MM.1S (cell line): Measurements from ENCODE around the gene AGAP1.

Experiments used
- DNase-seq: peaks from one replicate; pipeline ENCODE4 v3.0.0-alpha.2; 2015
- H2AFZ ChIP-seq: fragments of 300-600 bp; sonication (generic); 2 replicates; pipeline ENCODE4 v1.6.0; 2016; ENCODE audit warnings: antibody characterized with exemption, low read length
- H3F3A ChIP-seq: fragments of 300-600 bp; sonication (generic); 2 replicates; pipeline ENCODE4 v1.6.1; 2016; ENCODE audit warnings: mild to moderate bottlenecking, antibody characterized with exemption, low read length, moderate library complexity, mixed read lengths; ENCODE audit not compliant: insufficient read depth
- H3K27ac ChIP-seq: fragments of 300-600 bp; sonication (generic); 2 replicates; pipeline ENCODE4 v1.5.1; 2016; ENCODE audit warnings: mild to moderate bottlenecking, low read length
- H3K27me3 ChIP-seq: fragments of 300-600 bp; sonication (generic); replicated peaks from 2 replicates; pipeline ENCODE4 v1.6.0; 2016; ENCODE audit warnings: low read length; ENCODE audit not compliant: insufficient read depth
- H3K36me3 ChIP-seq: fragments of 300-600 bp; sonication (generic); replicated peaks from 2 replicates; pipeline ENCODE4 v1.6.1; 2016; ENCODE audit warnings: mild to moderate bottlenecking, low read length, mixed read lengths; ENCODE audit not compliant: insufficient read depth
- H3K4me1 ChIP-seq: fragments of 300-600 bp; sonication (generic); 2 replicates; pipeline ENCODE4 v1.6.1; 2016; ENCODE audit warnings: low read length, mixed read lengths
- H3K4me2 ChIP-seq: fragments of 300-600 bp; sonication (generic); 2 replicates; pipeline ENCODE4 v1.6.0; 2016; ENCODE audit warnings: low read depth, low read length
- H3K4me3 ChIP-seq: fragments of 300-600 bp; sonication (generic); 2 replicates; pipeline ENCODE4 v1.5.1; 2016; ENCODE audit warnings: low read length, mixed read lengths
- H3K79me2 ChIP-seq: fragments of 300-600 bp; sonication (generic); 2 replicates; pipeline ENCODE4 v1.6.1; 2016; ENCODE audit warnings: mixed run types, low read length, mixed read lengths
- H3K9ac ChIP-seq: fragments of 300-600 bp; sonication (generic); 2 replicates; pipeline ENCODE4 v1.6.1; 2016; ENCODE audit warnings: low read length, mixed read lengths
- H3K9me2 ChIP-seq: fragments of 300-600 bp; sonication (generic); replicated peaks from 2 replicates; pipeline ENCODE4 v1.6.1; 2016; ENCODE audit warnings: mild to moderate bottlenecking, low read length, mixed read lengths; ENCODE audit not compliant: insufficient read depth
- H3K9me3 ChIP-seq: fragments of 300-600 bp; sonication (generic); replicated peaks from 2 replicates; pipeline ENCODE4 v1.6.1; 2016; ENCODE audit warnings: mild to moderate bottlenecking, low read length, mixed read lengths; ENCODE audit not compliant: insufficient read depth
- H4K20me1 ChIP-seq: fragments of 300-600 bp; sonication (generic); 2 replicates; pipeline ENCODE4 v1.6.1; 2016; ENCODE audit warnings: mild to moderate bottlenecking, low read length, moderate library complexity, mixed read lengths; ENCODE audit not compliant: insufficient read depth
- CTCF ChIP-seq: fragments of 300-600 bp; sonication (generic); IDR thresholded peaks from 2 replicates; pipeline ENCODE4 v1.5.1; 2016; ENCODE audit warnings: antibody characterized with exemption, low read length, mixed read lengths
- EZH2 ChIP-seq: fragments of 300-600 bp; sonication (generic); optimal IDR thresholded peaks from 2 replicates; pipeline ENCODE3; 2017; ENCODE audit warnings: low read depth, mild to moderate bottlenecking, antibody characterized with exemption, low read length, mixed read lengths
- EZH2phosphoT487 ChIP-seq: fragments of 300-600 bp; sonication (generic); IDR thresholded peaks from 2 replicates; pipeline ENCODE4 v1.6.1; 2018; ENCODE audit warnings: antibody characterized with exemption, low read length

The AGAP1 gene

GRCh38 chr2:235689427-235689853 is 195.6 kb downstream of the AGAP1 start:
- Histone ChIP-seq H3K27me3 (no peaks in the 10 kb centered on the region), H3K4me3 (no peak overlapping the region), H4K20me1 (no peaks in the 10 kb centered on the region; the same call in 1 of the 2 replicates), H3F3A (no peaks in the 10 kb centered on the region), H3K27ac (no peak overlapping the region), H3K9ac (no peak overlapping the region), H3K4me2 (no peak overlapping the region), H3K9me2 (no peaks in the 10 kb centered on the region), H3K79me2 (peaks cover 87% of the 10 kb centered on the region), H3K36me3 (no peaks in the 10 kb centered on the region), H3K9me3 (no peaks in the 10 kb centered on the region), H2AFZ (no peak overlapping the region), H3K4me1 (no peaks in the 10 kb centered on the region)
- TF ChIP-seq EZH2 (no peak), CTCF (no peak), EZH2phosphoT487 (no peak)
- DNase-seq: no peak

- no peaks in the 10 kb centered on the region for H3F3A ChIP-seq
- no peak overlapping the region for H3K4me3 ChIP-seq
- H3K4me2 ChIP-seq: no peak overlapping the region
- H3K27ac ChIP-seq: no peak overlapping the region
- no peaks in the 10 kb centered on the region for H3K36me3 ChIP-seq
- DNase-seq: no peak
- no peak for TF ChIP-seq EZH2phosphoT487
- TF ChIP-seq CTCF: no peak
- no peak overlapping the region for H2AFZ ChIP-seq
- no peaks in the 10 kb centered on the region for H3K9me3 ChIP-seq
- H3K4me1 ChIP-seq: no peaks in the 10 kb centered on the region
- no peaks in the 10 kb centered on the region; the same call in 1 of the 2 replicates for H4K20me1 ChIP-seq
- H3K9ac ChIP-seq: no peak overlapping the region
- no peaks in the 10 kb centered on the region for H3K27me3 ChIP-seq
- H3K79me2 ChIP-seq: peaks cover 87% of the 10 kb centered on the region
- H3K9me2 ChIP-seq: no peaks in the 10 kb centered on the region
Observed at GRCh38 chr2:235690082-235690808, 196.4 kb downstream of the AGAP1 start.

GRCh38 chr2:235690809-235691450 is 197.1 kb downstream of the AGAP1 start:
- H2AFZ ChIP-seq: no peak overlapping the region
- no peak for DNase-seq
- H3K4me3 ChIP-seq: no peak overlapping the region
- no peak overlapping the region for H3K27ac ChIP-seq
- H4K20me1 ChIP-seq: no peaks in the 10 kb centered on the region; the same call in 1 of the 2 replicates
- H3K27me3 ChIP-seq: no peaks in the 10 kb centered on the region
- H3F3A ChIP-seq: no peaks in the 10 kb centered on the region
- H3K9me3 ChIP-seq: no peaks in the 10 kb centered on the region
- H3K9ac ChIP-seq: no peak overlapping the region
- no peak overlapping the region for H3K4me2 ChIP-seq
- peaks cover 87% of the 10 kb centered on the region for H3K79me2 ChIP-seq
- TF ChIP-seq EZH2 (no peak), CTCF (no peak), EZH2phosphoT487 (no peak)
- no peaks in the 10 kb centered on the region for H3K9me2 ChIP-seq
- no peaks in the 10 kb centered on the region for H3K36me3 ChIP-seq
- H3K4me1 ChIP-seq: no peaks in the 10 kb centered on the region
